Measurements from ENCODE around the gene TTLL3.

The TTLL3 gene

GRCh38 chr3:9778143-9779074 lies 31.7 kb upstream of the TTLL3 start:
- TF ChIP-seq CTCF (IDR thresholded peaks at IDR 0.05; ENCODE audit: low read depth, low read length): no peak
- no peak overlapping the region for H3K4me3 ChIP-seq (ENCODE audit: low read depth, low read length)

GRCh38 chr3:9779075-9779593 lies 30.9 kb upstream of the TTLL3 start:
- TF ChIP-seq CTCF (IDR thresholded peaks at IDR 0.05; ENCODE audit: low read depth, low read length): no peak
- H3K4me3 ChIP-seq (ENCODE audit: low read depth, low read length): no peak overlapping the region

- no peak overlapping the region for H3K4me3 ChIP-seq (ENCODE audit: low read depth, low read length)
- TF ChIP-seq CTCF (IDR thresholded peaks at IDR 0.05; ENCODE audit: low read depth, low read length): no peak
These were observed 30.2 kb upstream of the TTLL3 start for GRCh38 chr3:9779721-9780457.

GRCh38 chr3:9780458-9780812 lies 29.6 kb upstream of the TTLL3 start:
- no peak overlapping the region for H3K4me3 ChIP-seq (ENCODE audit: low read depth, low read length)
- TF ChIP-seq CTCF (IDR thresholded peaks at IDR 0.05; ENCODE audit: low read depth, low read length): no peak

GRCh38 chr3:9780910-9781309 lies 29.2 kb upstream of the TTLL3 start:
- TF ChIP-seq CTCF (IDR thresholded peaks at IDR 0.05; ENCODE audit: low read depth, low read length): no peak
- H3K4me3 ChIP-seq (ENCODE audit: low read depth, low read length): no peak overlapping the region

GRCh38 chr3:9781551-9781950 lies 28.5 kb upstream of the TTLL3 start:
- H3K4me3 ChIP-seq (ENCODE audit: low read depth, low read length): no peak overlapping the region
- TF ChIP-seq CTCF (IDR thresholded peaks at IDR 0.05; ENCODE audit: low read depth, low read length): no peak

Measured in WI38 (cell line).